ENCODE measurements around the gene GTPBP4.
"Not testable (repeated sequence)": the region's sequence is repeated elsewhere in the genome, so short reads cannot be mapped to it uniquely, and the experiment has no call there.

The GTPBP4 gene

DNA sequence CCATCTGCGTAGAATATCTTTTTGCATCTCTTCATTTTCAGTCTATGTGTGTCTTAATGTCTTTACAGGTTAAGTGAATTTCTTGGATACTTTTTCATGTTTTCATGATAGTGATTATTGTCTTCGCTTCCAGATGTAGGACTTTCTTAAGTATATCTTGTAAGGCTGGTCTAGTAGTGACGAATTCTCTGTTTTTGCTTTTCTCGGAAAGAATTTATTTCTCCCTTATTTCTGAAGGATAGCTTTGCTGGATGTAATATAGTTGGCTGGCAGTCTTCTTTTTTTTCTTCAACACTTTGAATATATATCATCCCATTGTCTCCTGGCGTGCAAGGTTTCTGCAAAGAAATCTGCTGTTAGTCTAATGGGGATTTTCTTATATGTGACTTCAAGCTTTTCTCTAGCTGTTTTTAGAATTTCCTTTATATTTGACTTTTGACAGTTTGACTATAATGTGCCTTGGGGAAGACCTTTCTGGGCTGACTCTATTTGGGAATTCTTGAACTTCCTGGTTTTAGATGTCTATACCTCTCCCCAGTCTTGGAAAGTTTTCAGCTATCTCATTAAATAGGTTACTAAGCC, 14.3 kb downstream of the GTPBP4 start:
- DNase-seq (ENCODE audit: insufficient read length, low spot score) (no peak), FAIRE-seq (no peak)
- TF ChIP-seq, protein P1, sequence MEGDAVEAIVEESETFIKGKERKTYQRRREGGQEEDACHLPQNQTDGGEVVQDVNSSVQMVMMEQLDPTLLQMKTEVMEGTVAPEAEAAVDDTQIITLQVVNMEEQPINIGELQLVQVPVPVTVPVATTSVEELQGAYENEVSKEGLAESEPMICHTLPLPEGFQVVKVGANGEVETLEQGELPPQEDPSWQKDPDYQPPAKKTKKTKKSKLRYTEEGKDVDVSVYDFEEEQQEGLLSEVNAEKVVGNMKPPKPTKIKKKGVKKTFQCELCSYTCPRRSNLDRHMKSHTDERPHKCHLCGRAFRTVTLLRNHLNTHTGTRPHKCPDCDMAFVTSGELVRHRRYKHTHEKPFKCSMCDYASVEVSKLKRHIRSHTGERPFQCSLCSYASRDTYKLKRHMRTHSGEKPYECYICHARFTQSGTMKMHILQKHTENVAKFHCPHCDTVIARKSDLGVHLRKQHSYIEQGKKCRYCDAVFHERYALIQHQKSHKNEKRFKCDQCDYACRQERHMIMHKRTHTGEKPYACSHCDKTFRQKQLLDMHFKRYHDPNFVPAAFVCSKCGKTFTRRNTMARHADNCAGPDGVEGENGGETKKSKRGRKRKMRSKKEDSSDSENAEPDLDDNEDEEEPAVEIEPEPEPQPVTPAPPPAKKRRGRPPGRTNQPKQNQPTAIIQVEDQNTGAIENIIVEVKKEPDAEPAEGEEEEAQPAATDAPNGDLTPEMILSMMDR (IDR thresholded peaks at IDR 0.05; ENCODE audit: insufficient read depth, missing control alignments), result no peak

DNA sequence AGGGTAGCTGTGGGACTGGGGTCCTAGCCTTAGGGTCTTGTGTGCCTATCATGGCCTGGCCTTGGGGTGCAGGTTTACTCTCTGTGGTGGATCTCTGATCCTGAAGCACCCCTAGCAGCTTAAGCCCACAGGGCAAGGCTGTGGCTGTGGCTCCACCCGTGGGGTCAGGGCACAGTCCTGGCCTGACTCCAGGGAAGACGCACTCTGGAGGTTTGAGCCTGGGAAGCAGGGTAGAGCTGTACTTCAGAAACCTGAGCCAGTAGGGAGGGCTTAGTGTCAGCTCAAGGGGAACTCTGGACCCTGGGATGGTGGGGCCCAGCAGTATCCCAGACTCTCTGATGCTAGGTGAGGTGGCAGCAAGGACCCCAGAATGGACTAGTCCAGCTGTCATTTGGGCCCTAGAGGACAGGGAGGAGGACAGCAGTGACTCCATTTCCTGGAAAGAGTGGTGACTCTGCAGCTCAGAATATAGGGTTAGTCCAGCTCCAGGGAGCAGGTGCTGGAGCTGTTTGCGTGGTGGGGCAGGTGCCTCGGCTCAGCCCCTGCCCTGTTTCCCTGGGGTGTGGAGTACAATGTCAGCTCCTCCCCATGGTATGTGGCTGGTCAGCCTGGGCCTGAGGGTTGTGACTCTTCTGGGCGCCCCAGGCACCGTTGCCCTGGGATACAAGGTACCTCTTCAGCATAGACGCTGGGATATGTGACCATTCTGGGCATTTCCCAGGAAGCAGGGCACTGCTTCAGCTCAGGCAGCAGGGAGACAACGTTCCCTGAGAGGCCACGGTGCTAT, 15.8 kb downstream of the GTPBP4 start:
- FAIRE-seq, result no peak
- TF ChIP-seq, protein P1 (IDR thresholded peaks at IDR 0.05; ENCODE audit: insufficient read depth, missing control alignments), result no peak

GRCh38 chr10:1006573-1006972, 18.3 kb downstream of the GTPBP4 start:
- DNase-seq (ENCODE audit: insufficient read length, low spot score) (no peak), FAIRE-seq (no peak)
- TF ChIP-seq, protein P1 (IDR thresholded peaks at IDR 0.05; ENCODE audit: insufficient read depth, missing control alignments), result no peak

More for the DNA sequence above, 15.8 kb downstream of the GTPBP4 start:
- DNase-seq (ENCODE audit: insufficient read length, low spot score), result no peak

DNA sequence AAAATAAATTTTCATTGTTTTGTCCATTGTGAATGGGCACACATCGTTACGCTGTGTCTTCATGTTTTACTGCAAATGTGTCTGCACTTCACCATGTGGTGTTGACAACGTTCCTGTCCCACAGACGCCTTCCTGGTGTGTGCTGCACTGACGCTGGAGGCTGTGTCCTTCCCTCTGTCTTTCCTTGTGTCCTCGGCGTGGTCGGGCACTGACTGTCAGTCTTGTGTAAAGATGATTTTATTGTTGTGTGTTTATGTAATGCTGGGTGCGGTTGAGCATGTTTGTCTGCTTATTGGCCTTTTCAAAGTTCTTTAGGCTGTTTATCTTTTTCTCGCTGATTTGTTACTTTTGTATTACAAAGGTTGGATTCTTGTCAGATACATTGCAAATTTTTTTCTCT, 19.3 kb downstream of the GTPBP4 start:
- FAIRE-seq (no peak), DNase-seq (ENCODE audit: insufficient read length, low spot score) (no peak)
- TF ChIP-seq, protein P1 (IDR thresholded peaks at IDR 0.05; ENCODE audit: insufficient read depth, missing control alignments), result no peak

- TF ChIP-seq, protein P1 (IDR thresholded peaks at IDR 0.05; ENCODE audit: insufficient read depth, missing control alignments), result no peak
- DNase-seq (ENCODE audit: insufficient read length, low spot score) (no peak), FAIRE-seq (no peak)
Measured at GRCh38 chr10:1009071-1009494, 20.8 kb downstream of the GTPBP4 start.

DNA sequence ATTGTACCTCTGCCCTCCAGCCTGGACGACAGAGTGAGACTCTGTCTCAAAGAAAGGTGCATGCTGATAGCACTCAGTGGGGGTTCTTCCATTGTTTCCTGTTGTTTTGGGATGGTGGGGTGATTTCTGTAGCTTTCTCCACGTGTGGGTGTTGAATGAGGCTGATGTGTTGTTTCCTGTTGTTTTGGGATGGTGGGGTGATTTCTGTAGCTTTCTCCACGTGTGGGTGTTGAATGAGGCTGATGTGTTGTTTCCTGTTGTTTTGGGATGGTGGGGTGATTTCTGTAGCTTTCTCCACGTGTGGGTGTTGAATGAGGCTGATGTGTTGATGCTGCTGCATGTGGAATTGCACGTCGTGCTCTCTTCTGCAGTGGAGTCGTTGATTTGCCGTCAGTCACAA, 21.7 kb downstream of the GTPBP4 start:
- not testable (repeated sequence) for DNase-seq (ENCODE audit: insufficient read length, low spot score); FAIRE-seq

DNA sequence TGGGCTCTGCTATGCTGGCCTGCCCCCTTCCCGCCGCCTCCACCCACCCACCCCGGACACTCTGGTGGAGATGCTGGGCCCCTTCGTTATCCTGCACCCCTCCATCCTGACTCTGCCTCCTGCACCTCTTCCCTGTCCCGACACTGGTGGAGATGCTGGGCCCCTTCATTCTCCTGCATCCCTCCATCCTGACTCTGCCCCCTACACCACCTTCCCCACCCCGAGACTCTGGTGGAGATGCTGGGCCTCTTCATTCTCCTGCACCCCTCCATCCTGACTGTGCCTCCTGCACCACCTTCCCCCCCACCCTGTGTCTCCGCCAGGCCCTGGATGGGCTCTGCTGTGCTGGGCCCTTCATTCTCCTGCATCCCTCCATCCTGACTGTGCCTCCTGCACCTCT, 22.5 kb downstream of the GTPBP4 start:
- FAIRE-seq, result no peak
- DNase-seq (ENCODE audit: insufficient read length, low spot score), result no peak
- TF ChIP-seq, protein P1 (IDR thresholded peaks at IDR 0.05; ENCODE audit: insufficient read depth, missing control alignments), result no peak
